Activated B cell treated with CpG ODN at 0.5 μM for 24 hours (primary cell): ENCODE data around the gene REEP5. TPM values are rescaled to one million over a fixed set of nuclear protein-coding genes. Genes with fewer than 3 reads are reported as not detected.

Experiments used
- ATAC-seq: fragments of 200-7000 bp; cut with Tn5 transposase; one replicate; pipeline ENCODE4 v1.10.0; 2021; ENCODE audit warnings: low read depth, mild to moderate bottlenecking, moderate library complexity
- CTCF ChIA-PET: fragments of 350-600 bp; sonication (Branson Sonifier 250); formaldehyde crosslinking; loops from one replicate; lab custom pipeline; 2021; ENCODE audit warnings: antibody characterized with exemption; lab: Charles Lee
- POLR2A ChIA-PET: fragments of 350-600 bp; sonication (Branson Sonifier 250); formaldehyde crosslinking; loops from one replicate; lab custom pipeline; 2021; ENCODE audit warnings: antibody characterized with exemption; lab: Charles Lee
- DNase-seq: peaks from one replicate; pipeline ENCODE4 v3.0.0; 2022
- H3K27ac Mint-ChIP-seq: one replicate; pipeline ENCODE4 v1.8.0; 2020; ENCODE audit warnings: mixed read lengths
- H3K27me3 Mint-ChIP-seq: one replicate; pipeline ENCODE4 v1.8.0; 2021; ENCODE audit warnings: mixed read lengths
- H3K36me3 Mint-ChIP-seq: one replicate; pipeline ENCODE4 v1.8.0; 2021; ENCODE audit warnings: low read depth, mixed read lengths
- H3K4me1 Mint-ChIP-seq: one replicate; pipeline ENCODE4 v1.8.0; 2021; ENCODE audit warnings: mixed read lengths
- H3K4me3 Mint-ChIP-seq: one replicate; pipeline ENCODE4 v1.8.0; 2020; ENCODE audit warnings: mild to moderate bottlenecking, mixed read lengths
- H3K9me3 Mint-ChIP-seq: one replicate; pipeline ENCODE4 v1.8.0; 2020; ENCODE audit warnings: mixed read lengths
- intact Hi-C: fragments of 100-400 bp; cut with micrococcal nuclease; formaldehyde crosslinking; loops from one replicate; pipeline ENCODE4 v1.15.1; 2024
- total RNA-seq: library from RNA; stranded (reverse); gene quantifications from 2 replicates; pipeline ENCODE4 v1.2.3, GENCODE V29; 2022
- TF ChIP-seq, protein P1 (sequence below): fragments of 200-600 bp; IDR thresholded peaks from one replicate; pipeline ENCODE4 v1.8.0; 2022; ENCODE audit warnings: antibody characterized with exemption, mild to moderate bottlenecking

REEP5 gene
- total RNA-seq, 1 donor from 2014 or later = 44.5 TPM

DNA sequence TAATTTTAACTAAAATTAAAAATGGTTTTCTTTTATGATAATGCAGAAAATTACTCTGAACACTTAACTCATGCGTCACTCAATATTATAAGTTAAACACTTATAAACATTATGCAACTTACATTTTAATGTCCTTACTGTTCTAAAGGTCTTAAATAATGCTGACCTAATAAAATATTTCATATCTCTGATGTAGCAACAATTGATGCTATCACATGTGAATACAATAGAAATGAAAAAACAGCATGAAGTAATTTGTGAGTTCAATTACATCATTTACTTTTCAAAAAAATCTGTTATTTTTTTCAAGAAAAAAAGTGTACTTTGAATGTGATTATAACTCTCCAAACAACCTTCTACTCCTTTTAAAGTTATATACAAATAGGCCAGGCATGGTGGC, 26.4 kb upstream of the REEP5 start:
- ChIA-PET CTCF (no interaction called here), POLR2A (no interaction called here)
- H3K27ac Mint-ChIP-seq = no peak overlapping the region
- no peak for DNase-seq
- no peaks in the 10 kb centered on the region for H3K36me3 Mint-ChIP-seq
- H3K4me3 Mint-ChIP-seq = no peak overlapping the region
- intact Hi-C loops = no loop called here
- no peak for ATAC-seq
- H3K27me3 Mint-ChIP-seq = no peaks in the 10 kb centered on the region
- no peaks in the 10 kb centered on the region for H3K9me3 Mint-ChIP-seq
- TF ChIP-seq, protein P1, sequence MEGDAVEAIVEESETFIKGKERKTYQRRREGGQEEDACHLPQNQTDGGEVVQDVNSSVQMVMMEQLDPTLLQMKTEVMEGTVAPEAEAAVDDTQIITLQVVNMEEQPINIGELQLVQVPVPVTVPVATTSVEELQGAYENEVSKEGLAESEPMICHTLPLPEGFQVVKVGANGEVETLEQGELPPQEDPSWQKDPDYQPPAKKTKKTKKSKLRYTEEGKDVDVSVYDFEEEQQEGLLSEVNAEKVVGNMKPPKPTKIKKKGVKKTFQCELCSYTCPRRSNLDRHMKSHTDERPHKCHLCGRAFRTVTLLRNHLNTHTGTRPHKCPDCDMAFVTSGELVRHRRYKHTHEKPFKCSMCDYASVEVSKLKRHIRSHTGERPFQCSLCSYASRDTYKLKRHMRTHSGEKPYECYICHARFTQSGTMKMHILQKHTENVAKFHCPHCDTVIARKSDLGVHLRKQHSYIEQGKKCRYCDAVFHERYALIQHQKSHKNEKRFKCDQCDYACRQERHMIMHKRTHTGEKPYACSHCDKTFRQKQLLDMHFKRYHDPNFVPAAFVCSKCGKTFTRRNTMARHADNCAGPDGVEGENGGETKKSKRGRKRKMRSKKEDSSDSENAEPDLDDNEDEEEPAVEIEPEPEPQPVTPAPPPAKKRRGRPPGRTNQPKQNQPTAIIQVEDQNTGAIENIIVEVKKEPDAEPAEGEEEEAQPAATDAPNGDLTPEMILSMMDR = no peak
- H3K4me1 Mint-ChIP-seq = no peaks in the 10 kb centered on the region

DNA sequence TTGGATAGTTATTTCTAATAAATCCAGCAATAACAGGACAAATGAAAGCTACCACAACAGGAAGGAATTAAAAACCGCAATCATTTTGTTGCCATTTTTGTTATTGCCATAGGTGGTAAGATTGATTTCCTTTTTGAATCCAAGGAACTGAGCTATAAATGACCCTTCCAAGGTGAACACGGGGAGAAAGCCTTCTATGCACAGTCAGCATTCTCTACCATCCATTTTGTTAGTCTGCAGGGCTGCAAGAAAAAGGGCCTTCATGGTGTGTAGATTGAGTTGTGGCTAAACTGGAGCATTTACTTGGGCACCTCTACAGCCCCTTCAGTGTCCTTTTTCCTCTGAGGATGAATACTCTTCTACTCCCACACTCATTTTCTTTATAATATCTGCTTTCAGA, 18.6 kb upstream of the REEP5 start:
- TF ChIP-seq, protein P1 = no peak
- no peak for DNase-seq
- H3K4me3 Mint-ChIP-seq = no peak overlapping the region
- H3K36me3 Mint-ChIP-seq = no peaks in the 10 kb centered on the region
- intact Hi-C loops = no loop called here
- ATAC-seq = no peak
- no peaks in the 10 kb centered on the region for H3K27me3 Mint-ChIP-seq
- POLR2A ChIA-PET = no interaction called here
- H3K9me3 Mint-ChIP-seq = no peaks in the 10 kb centered on the region
- H3K4me1 Mint-ChIP-seq = no peaks in the 10 kb centered on the region
- H3K27ac Mint-ChIP-seq = no peak overlapping the region
- CTCF ChIA-PET = interaction anchor here (0.5 kb wide), 1 partner anchor 24 kb away, joined by 3 read pairs; no protein-coding TSS in a partner anchor

DNA sequence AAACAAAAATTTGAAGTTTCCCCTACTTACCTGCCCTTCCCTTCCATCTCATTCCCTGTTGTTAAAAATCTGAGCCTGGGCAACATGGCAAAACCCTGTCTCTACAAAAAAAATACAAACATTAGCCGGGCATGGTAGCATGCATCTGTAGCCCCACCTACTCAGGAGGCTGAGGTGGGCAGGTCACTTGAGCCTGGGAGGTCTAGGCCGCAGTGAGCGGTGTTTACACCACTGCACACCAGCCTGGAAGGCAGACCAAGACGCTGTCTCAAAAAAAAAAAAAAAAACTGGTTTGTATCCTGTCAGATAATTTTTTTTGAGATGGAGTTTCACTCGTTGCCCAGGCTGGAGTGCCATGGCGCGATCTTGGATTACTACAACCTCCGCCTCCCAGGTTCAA, 16.3 kb upstream of the REEP5 start:
- H3K4me1 Mint-ChIP-seq = peaks cover 7% of the 10 kb centered on the region
- H3K9me3 Mint-ChIP-seq = no peaks in the 10 kb centered on the region
- no peak for ATAC-seq
- no peaks in the 10 kb centered on the region for H3K27me3 Mint-ChIP-seq
- intact Hi-C loops = no loop called here
- ChIA-PET POLR2A (interaction anchor here (0.7 kb wide), 1 partner anchor 18 kb away, joined by 6 read pairs; no protein-coding TSS in a partner anchor), CTCF (no interaction called here)
- TF ChIP-seq, protein P1 = no peak
- H3K4me3 Mint-ChIP-seq = no peak overlapping the region
- no peak for DNase-seq
- H3K27ac Mint-ChIP-seq = no peak overlapping the region
- H3K36me3 Mint-ChIP-seq = no peaks in the 10 kb centered on the region

DNA sequence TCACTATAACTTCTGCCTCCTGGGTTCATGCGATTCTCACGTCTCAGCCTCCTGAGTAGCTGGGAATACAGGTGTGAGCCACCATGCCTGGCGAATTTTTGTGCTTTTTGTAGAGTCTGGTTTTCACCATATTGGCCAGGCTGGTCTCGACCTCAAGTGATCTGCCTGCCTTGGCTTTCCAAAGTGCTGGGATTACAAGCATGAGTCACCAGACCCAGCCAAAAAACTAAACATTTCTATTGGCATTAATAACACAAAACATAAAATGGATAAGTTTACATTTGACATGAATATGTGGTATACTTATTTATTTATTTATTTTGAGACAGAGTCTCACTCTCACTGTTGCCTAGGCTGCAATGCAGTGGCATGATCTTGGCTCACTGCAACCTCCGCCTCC, 13.6 kb upstream of the REEP5 start:
- H3K4me3 Mint-ChIP-seq = no peak overlapping the region
- no peak overlapping the region for H3K27ac Mint-ChIP-seq
- ATAC-seq (no peak), DNase-seq (no peak)
- H3K9me3 Mint-ChIP-seq = no peaks in the 10 kb centered on the region
- intact Hi-C loops = no loop called here
- H3K27me3 Mint-ChIP-seq = no peaks in the 10 kb centered on the region
- H3K36me3 Mint-ChIP-seq = no peaks in the 10 kb centered on the region
- TF ChIP-seq, protein P1 = no peak
- CTCF ChIA-PET = no interaction called here
- H3K4me1 Mint-ChIP-seq = peaks cover 18% of the 10 kb centered on the region
- POLR2A ChIA-PET = interaction anchor here (0.6 to 2.8 kb wide), 2 partner anchors 13 to 35 kb away, joined by 5 to 20 read pairs; partner anchors contain the start of gene REEP5

DNA sequence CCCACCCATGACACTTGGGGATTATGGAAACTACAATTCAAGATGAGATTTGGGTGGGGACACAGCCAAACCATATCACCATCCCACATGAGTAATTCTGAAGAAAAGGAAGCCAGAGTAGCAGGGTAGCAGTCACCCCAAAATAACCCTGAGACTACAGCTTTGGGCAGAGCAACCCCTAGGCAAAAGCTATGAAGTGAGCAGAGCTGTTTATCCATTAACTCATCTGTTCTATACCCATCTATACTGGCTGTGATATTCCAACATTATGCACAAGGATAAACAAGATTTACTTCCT, 12.3 kb upstream of the REEP5 start:
- CTCF ChIA-PET = interaction anchor here (0.8 kb wide), 1 partner anchor 31 kb away, joined by 3 read pairs; no protein-coding TSS in a partner anchor
- H3K4me1 Mint-ChIP-seq = peaks cover 31% of the 10 kb centered on the region
- POLR2A ChIA-PET = interaction anchor here (0.5 to 2.8 kb wide), 4 partner anchors 11 to 61 kb away, joined by 3 to 20 read pairs (median 4); partner anchors contain the start of genes DCP2 and REEP5
- TF ChIP-seq, protein P1 = no peak
- intact Hi-C loops = no loop called here
- H3K36me3 Mint-ChIP-seq = no peaks in the 10 kb centered on the region
- ATAC-seq = no peak
- H3K4me3 Mint-ChIP-seq = no peak overlapping the region
- DNase-seq = no peak
- H3K9me3 Mint-ChIP-seq = no peaks in the 10 kb centered on the region
- H3K27me3 Mint-ChIP-seq = no peaks in the 10 kb centered on the region
- no peak overlapping the region for H3K27ac Mint-ChIP-seq
